DMS53 (cell line): ENCODE results near the gene ZFP36L1.
"Not testable (repeated sequence)": the region's sequence is repeated elsewhere in the genome, so short reads cannot be mapped to it uniquely, and the experiment has no call there.

Source experiments
- DNase-seq: peaks from one replicate; lab custom pipeline; 2025; lab: John Stamatoyannopoulos, UW

ZFP36L1 gene

DNA sequence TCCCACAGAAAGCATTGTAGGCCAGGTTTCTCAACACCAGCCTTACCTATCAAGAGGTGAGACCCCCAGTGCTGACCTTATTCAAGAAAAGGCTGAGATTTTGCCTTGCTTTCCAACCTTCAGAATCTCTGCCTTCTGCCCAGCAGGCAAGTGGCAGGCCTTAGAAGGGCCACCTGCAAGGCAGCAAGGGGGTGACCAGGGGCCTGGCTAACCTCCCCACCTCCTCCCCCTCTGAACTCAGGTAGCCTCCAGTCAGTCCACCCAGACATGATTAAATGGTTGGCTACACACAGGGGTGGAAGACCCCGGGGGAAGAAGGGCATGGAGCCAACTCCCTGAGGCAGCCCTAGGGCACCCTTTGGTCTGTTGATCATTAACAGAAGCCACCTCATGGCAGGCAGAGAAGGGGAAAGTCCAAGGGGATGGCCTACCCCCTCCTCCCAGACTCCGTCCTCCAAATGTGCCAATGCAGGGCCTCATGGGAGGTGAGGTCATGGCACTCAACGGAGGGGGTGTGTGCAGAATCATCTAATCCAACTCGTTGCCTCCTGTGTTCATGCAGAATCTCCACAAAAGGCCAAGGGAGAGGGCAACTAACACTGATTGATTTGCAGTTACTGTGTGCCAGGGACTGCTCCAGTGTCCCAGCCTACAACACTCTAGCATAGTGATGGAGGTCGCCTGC is 8.5 kb downstream of the ZFP36L1 start:
- peak; percentile 97 for DNase-seq

DNA sequence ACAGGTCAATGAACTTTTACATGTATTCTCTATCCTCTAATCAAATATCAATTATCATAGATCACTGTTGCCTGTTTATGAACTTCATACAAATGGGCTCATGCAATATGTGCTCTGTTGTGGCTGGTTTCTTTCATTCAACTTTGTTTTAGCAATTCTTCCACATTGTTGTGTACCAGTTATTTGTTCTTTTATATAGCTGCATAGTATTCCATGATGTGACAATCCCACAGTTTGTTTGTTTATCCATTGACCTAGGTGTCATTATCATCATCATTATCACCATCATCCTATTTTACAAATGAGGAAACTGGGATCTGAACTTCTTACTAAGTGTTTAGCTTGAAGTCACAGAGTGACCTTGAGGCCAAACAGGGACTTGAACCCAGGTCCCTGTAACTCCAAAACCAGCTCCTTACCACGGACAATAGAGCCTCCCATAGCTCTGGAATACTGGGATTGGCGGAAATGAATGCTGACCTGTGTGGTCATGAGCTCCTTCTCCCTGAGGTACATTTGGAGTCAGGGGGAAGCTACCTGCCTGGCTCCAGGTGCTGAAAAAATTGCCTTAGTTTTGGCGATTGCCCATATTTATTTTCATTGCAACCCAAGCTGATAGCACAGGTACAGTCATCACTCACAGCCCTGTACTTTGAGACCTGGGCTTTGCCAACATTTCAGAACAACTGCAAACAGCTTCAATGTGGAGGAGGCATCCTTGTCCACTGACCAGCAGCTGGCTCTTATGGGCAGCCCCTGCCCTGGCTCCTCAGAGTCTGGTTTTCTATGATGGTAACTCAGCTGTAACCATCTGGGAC is 9.2 kb downstream of the ZFP36L1 start:
- peak; percentile 79 for DNase-seq

DNA sequence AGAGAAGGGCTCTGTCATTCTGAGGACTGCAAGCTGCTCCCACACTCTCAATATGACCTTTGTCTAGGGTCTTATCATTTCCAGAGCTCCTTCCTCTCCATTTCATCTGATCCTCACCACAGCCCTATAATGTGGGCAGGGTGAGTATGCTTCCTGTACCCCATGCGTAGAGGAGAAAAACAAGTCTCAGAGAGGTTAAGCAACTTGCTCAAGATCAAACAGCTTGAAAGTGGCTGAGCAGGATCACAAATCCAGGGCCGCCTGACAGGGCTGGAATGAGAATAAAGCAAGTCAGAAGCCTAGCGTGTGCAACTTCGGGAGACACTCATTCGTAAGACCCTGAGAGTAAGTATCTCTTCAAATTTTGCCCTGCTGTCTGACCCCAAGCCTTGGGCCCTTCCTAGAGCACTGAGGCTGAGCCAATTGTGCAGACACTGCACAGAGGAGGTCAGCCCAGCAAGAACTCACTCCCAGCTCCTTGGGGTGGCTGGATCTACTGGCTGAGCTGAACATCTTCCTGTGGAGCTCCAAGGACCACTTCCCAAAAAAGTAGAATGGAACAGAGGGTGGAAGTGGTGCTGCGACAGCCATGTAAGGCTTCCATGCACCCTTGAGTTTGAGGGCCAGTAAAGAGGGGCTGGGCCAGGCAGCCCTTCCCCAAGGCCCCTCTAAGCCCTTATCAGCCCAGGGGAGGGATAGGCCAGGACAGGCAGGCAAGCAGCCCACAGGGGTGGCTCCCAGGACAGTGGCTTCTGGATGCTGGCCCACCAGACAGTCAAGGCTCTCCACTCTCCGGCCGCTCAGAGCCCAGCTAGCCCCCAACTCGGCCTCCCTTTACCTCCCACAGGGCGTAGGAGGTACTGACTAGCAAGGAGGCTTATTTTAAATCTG is 10.5 kb downstream of the ZFP36L1 start:
- DNase-seq = no peak

DNA sequence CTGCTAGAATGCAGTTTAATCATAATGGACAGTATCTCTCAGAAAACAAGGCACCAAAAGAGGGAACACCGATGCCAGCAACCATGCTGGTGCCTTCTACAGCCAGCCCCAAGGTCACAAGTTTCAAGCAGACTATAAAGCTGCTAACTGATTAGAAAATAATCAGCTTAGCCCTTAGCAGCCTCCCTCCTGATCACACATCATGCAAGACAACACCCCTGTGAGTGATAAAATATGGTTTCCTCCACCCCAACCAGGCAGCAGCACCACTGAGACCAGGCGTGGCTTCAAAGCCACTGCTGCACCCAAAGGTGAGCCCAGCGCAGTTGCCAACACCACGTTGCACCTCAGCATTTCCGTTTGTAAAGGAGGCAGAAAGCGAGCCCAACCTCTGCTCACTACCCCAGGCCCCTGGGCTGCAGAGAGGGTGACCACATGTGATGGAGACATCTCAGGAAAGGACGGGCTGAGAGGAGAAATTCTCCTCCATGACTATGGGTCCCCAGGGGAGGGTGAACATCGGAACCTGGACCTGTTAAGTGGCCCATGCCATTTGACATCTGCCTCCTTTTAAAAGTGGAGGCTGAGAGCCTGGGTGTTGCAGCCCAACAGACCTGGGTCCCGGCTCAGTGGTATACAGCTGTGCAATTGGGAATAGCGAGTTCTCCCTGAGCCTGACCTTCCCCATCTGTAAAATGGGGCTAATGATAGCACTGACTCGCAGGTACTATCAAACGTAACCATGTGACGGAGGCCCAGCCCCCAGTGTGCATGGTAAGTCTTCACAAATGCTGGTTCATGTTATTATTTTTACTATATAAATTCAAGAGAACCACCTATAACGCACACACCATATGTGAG is 11.5 kb downstream of the ZFP36L1 start:
- no peak for DNase-seq

DNA sequence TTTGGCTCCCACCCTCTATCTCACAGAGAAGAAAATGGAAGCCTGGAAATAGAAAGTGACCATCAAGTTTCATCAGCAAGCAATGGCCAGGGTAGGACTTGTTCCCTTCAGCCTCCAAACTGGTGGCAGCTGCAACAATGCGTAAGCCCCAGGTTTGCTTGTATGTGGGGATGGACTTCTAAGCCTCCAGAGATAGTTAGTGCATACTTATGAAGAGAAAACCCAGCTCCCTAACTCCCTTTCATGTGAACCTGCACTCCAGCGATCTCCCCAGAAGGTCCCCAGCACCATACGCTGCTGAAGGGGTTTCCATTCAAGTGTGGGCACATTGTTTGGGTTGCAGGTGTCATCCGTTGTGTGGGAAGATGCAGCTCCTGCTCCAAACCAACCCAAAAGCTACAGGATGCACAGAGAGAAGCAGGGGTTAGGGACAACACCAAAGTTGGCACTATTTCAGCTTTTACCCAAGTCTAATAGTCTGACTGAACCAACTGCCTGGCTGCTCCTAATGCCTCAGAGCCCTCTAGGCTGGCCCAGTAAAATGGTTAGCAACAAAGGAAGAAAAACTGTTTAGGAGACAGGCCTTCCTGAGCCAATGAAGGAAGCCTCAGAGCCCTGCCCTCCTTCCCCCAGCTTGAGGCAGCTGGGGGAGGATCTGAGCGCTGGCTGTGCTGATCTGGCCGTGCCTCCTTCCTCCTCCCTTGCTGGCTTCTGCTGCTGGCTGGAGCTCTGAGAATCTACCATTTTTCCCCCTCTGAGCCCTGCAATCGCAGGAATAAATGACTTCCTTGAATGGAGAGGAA is 12.3 kb downstream of the ZFP36L1 start:
- DNase-seq = peak; percentile 27

DNA sequence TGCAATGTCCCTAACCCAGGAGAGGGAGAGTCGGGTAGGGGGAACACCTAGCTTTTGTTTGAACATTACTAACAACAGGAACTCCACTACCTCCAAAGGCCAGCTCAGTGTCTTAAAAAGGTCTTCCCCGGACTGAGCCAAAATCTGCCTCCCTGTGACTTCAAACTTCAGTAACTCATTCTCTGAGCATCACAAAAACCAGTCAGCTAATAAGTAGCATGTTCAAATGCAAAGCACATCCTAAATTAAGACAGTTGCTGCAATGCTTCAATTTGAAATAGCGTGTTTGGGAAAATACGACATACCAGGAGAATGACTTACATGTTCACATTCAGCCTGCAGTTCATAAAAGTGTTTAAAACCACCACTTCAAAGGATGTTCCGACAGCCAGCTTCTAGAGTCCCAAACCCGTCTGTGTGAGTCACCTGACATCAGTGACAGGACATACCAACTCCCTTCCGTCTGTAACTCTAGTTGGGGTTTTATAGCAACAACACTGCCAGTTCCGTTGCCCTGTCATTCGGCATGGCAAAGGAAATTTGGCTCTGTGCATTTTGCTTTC is 13.0 kb downstream of the ZFP36L1 start:
- no peak for DNase-seq

DNA sequence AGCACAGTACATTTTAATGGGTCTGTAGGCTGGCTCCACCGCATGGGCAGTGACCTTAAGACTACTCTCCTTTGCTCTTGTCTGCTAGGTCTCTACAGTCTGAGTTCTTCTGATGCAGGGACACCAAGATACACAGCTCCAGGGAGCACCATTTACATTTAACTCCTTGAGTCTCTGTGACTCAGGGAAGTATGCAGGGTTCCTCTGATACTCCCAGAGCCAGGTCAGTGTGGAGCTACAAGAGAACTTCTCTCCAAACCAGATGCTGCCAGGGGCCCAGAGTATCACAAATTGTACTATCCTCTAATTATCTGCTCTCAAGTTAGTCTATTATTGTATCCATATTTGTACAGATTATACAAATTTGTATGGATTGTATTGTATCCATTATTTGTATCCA is 15.2 kb downstream of the ZFP36L1 start:
- DNase-seq = no peak

DNA sequence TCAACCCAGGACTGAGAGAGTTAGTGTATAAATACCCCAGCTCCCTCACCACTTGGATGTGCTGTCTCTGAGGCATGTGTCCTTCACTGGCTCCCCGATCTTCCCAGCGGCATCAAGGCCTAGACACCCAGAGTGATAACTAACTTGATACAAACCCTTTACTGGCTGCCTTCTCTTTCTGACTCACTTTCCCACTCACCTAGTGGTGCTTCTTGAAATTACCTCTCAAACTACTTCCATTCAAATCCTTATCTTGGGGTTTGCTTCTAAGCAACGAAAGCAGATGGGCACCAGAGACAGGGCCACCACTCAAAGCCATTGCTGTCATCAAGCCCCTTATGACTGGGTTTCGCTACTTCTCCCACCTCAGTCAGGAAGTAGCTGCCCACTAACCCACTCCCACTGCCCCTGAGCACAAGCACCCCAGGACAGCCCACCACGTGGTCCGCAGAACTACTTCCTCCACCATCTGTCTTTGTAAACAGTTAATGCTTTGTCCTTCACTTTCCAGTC is 17.2 kb downstream of the ZFP36L1 start:
- DNase-seq = peak; percentile 10

DNA sequence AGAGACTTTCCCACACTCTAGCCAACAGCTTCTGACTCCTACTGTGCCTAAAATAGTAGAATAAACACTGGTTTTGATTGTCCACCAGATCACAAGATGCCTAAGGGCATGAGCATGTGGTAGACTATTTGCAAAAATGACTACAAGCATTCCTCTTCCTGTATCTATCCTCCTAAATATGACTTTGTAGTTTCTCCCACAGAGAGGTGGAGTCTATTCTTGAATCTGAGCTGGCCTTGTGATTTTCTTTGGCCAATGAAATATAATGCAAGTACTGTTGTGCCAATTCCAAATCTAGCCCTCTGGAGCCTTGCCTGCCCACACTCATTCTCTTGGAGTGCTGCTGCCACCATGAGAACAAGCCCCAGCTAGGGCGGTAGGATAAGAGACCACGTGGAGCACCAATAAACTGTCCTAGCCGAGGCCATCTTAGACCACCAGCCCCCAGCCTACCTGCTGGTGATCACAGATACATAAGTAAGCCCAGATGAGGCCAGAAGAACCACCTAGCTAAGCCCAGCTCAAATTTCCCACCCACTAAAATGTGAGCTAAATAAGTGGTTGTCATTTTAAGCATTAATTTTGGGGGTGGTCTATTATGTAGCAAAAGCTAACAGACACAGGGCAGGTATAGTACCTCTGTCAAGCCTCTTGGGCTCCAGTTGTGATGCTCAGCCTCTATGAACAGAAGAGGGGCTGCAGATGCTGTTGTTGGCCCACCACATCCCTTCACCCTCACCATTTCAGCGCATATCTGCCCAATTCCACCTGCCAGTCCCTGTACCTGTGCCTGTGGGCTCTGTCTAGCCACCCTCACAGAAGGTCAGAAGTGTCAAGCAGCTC is 17.9 kb downstream of the ZFP36L1 start:
- no peak for DNase-seq

DNA sequence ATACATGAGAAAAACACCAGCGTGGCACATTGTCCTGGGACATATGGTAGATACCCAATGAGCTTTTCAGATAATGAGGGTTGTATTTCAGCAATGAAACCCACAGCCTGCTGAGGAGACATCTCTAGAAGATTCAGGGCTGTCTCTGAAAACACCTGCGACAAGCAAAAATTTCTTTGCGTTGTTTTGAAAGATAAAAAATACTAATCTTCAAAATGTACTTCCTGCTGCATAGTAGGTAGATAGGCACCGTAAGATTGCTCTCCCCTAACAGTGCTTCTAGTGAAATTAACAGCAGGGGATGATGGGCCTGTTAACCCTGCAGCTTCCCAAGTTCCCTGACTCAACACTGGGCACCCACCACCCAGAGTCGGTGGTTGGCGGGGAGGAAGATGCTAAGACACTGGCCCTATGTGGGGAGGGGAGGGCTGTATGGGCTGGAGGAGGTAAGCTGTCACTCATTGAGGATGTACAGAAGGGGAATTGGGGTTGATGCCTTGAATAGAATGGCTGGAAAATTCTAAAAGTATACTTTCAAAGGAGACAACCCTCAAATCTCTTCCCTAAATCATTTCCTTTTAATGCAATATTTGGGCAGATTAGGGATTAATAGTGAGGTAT is 20.0 kb downstream of the ZFP36L1 start:
- DNase-seq = no peak

DNA sequence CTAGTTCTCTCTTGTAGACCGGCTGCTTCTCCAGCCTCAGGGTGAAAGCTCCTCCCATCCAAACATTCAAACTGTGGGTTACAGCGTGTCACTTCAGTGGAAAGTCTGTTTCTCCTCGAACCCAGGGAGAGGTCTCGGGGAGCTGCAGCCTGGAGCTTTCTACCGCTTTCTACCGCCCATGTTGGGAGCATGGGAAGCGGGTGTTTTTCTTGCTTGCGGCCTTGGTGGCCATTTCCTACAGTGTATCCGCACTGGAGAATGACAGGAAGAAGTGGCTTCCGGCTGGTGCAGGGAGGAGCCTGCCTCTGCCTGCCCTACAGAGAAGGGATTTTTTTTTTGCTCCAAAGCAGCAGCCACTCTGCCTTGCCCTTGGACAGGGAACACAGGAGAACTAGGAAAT is 21.2 kb downstream of the ZFP36L1 start:
- no peak for DNase-seq

DNA sequence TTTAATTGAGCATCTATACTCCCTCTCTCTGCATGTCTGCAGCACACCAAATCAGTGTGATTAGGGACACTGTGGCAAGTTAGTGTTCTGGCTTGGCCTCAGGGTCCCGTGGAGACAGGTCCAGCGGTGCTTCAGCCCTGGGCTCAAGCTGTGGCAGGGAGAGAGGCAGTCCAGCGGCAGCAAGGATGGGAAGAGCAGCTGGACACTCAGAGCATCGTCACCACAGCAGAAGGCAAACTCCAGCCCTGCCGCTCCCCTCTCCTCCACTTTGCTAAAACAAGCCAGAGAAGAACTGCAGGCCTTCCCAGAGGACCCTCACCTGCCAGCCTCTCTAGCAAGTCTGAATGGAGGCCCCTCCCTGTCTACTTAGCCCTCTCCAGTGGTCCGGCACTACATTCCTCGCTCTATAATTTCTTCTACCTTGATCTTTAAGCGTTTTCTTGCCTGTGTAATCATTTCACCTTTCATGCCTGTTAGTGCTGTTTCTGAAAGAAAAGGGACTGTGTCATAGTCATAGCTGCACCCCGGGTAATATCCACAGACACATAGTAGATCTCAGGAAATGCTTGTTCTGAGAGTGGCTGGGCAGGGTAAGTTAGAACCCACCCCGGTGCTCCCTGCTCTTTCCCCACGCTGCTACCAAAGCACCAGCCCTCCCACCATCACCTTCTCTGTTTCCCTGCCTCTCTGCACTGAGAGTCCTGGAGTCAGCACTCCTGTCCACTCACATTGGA is 22.1 kb downstream of the ZFP36L1 start:
- DNase-seq = no peak

DNA sequence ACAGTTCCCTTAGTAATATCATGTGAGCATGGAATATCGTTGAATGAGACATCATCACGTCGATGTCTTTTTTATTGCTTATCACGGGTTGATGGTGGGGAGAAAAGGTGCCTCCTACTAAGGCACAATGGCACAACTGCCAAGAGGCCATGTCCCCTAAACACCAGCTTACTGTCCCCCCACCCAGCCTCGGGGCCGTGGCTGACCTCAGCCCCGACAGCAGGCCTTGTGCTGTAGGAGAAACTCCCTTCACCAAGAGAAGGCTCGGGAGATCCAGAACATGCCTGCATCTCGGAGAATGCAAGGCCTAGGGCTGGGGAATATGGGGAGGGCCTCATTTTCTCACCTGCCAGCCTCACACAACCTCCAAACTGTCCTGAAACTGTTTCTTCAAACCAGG is 22.8 kb downstream of the ZFP36L1 start:
- no peak for DNase-seq

DNA sequence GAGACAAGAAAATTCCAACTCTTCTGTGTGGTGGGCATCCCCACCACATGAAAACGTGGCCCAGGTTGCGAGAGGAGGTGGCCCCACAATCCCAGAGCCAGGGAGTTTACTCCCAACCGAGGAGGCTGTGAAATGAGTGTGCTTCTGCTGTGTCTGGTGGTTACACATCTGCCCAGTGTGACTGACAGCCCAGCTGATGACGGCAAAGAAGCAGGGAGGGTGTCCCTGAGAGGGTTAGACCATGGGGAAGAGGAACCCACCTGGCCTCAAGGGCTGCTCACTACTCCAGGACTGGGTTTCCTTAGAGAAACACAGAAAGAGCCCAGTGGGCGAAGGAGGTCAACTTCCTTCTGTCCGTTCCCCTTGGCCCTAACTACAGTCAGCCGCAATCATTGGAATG is 24.6 kb downstream of the ZFP36L1 start:
- no peak for DNase-seq

DNA sequence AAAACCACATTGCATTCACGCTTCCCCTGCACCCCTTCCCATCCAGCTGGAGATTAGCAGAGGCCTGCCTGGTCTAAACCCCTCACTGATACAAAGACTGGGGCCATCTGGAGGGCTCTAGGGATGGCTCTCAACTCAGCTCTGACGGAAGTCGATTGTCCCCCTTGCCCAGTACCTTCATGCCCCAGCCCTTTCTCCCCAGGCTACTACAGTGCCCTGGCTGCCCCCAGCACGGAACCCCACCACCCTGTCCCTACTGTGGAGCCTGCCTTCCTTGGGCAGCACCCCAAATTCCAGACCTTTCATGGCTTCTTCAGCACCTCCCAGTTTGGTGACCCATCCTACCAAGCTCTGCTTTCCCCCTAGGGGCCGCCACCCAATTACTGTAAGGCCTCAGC is 25.6 kb downstream of the ZFP36L1 start:
- no peak for DNase-seq

DNA sequence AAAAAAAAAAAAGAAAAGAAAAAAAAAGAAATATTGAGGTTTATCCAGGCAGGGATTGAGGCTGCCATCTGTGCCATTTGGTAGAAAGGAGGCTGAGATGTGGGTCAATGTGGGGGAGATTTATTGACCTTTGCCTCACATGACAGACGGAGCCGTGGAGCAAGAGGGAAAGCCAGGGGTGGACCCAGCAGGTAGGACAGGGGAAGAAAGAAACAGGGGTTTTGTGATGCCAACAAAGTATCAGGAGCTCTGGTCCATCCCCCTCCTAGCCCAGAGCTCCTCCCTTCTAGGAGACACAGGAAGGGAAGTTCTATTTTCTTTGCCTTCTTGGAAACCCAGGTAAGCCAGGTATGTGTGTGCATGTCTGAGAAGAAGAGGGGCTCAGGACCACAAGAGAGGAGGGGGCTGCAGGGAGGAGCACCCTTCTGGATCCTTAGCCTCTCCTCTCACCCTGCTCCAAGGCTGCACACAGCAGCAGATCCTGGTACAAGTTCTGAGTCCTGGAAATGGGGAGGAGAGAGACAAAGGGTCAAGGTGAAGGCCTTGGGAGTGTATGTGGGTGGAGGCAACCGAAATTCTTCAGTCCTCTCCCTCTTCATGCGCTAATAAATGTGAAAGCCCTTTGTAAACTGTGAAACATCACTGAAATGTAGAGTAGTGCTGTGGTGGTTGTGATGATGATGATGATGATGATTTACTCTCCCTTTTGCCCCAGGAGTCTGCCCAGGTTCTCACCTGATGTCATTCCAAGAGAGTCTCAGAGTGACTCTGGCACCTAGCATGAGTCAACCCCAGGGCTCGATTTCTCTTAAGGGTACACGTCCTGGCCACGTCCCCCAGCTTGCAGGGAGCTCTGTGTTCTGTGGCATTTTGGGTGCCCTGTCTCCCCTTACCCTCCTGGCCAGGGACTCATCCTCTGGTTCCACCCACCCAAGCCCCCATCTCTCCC is 26.3 kb downstream of the ZFP36L1 start:
- no peak for DNase-seq

DNA sequence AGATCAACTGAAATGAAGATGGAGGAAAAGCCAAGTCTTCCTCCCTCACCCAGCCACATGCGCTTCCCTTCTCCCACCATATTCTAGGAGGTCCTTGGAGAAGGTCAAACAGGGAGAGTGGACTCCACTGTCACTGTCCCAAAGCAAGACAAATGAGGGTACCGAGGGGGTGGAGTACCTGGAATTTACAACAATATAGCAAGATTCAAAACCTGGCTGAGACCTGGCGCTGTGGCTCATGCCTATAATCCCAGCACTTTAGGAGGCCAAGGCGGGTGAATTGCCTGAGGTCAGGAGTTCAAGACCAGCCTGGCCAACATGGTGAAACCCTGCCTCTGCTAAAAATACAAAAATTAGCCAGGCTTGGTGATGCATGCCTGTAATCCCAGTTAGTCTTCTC is 29.0 kb downstream of the ZFP36L1 start:
- DNase-seq = not testable (repeated sequence)
